Uterus (tissue), 4 donors: ENCODE results near the gene RABGAP1. TPM values are rescaled to one million over a fixed set of nuclear protein-coding genes. Genes with fewer than 3 reads are reported as not detected.

Experiments used
- DNase-seq, 2 donors: peaks; one replicate each; pipeline ENCODE4 v3.0.0-alpha.2; 2019 to 2020
- H3K27ac ChIP-seq, 2 donors: fragments of 200-600 bp; sonication (generic); 1 replicate in 1 of 2; 2 replicates in 1 of 2; pipeline ENCODE4 v1.5.1; 2016 to 2018
- H3K27me3 ChIP-seq, 2 donors: fragments of 200-600 bp; sonication (generic); one replicate each; pipeline ENCODE4 v1.5.1; 2018 to 2019; ENCODE audit warnings: control low read depth in 1 of 2
- H3K36me3 ChIP-seq, 2 donors: fragments of 200-600 bp; sonication (generic); one replicate each; pipeline ENCODE4 v1.5.1; 2019; ENCODE audit warnings: control low read depth in 1 of 2
- H3K4me1 ChIP-seq, 2 donors: fragments of 200-600 bp; sonication (generic); one replicate each; pipeline ENCODE4 v1.5.1; 2018 to 2019; ENCODE audit warnings: control low read depth in 1 of 2
- H3K4me3 ChIP-seq, 2 donors: fragments of 200-600 bp; sonication (generic); 1 replicate in 1 of 2; 2 replicates in 1 of 2; pipeline ENCODE4 v1.5.1; 2018 to 2019; ENCODE audit warnings: mild to moderate bottlenecking in 1 of 2
- H3K9me3 ChIP-seq, 2 donors: fragments of 200-600 bp; sonication (generic); one replicate each; pipeline ENCODE4 v1.5.1; 2019; ENCODE audit warnings: control low read depth in 1 of 2
- CTCF ChIP-seq, 4 experiments: fragments of 200-600 bp in 2 of 4; fragments of 450-650 bp in 2 of 4; sonication (generic) in 2 of 4; IDR thresholded peaks; one replicate each; pipeline ENCODE4 v1.5.1; 2016 to 2019; ENCODE audit warnings: antibody characterized with exemption in 4 of 4, mild to moderate bottlenecking in 2 of 4, moderate library complexity in 1 of 4
- POLR2A ChIP-seq, 2 donors: fragments of 450-650 bp; IDR thresholded peaks; one replicate each; pipeline ENCODE4 v1.6.1; 2016; ENCODE audit warnings: antibody characterized with exemption in 2 of 2, mild to moderate bottlenecking in 1 of 2, moderate library complexity in 1 of 2
- intact Hi-C: fragments of 100-400 bp; cut with DNase I; formaldehyde crosslinking; loops from one replicate; pipeline ENCODE4 v1.15.1; 2023; ENCODE audit warnings: low total_unique reads
- total RNA-seq, 4 donors: library from RNA; depleted of rRNA in 3 of 4; stranded (reverse); fragments of >200 nt in 3 of 4; gene quantifications; one replicate each; pipeline versions ENCODE4 v1.1.0 to v1.2.4, GENCODE V29; 2014 to 2023
- donor health status: DM: yes; HTN: yes; CAD: no.

RABGAP1 gene
- total RNA-seq, 4 donors from 2014 or later, result 81.2 to 107 (median 91.0) TPM

GRCh38 chr9:123005964-123006363, 65.1 kb downstream of the RABGAP1 start:
- TF ChIP-seq POLR2A (IDR thresholded peaks at IDR 0.05) (no peak), CTCF (IDR thresholded peaks at IDR 0.05) (no peak)
- intact Hi-C loops, result no loop called here

GRCh38 chr9:123007269-123007668, 66.4 kb downstream of the RABGAP1 start:
- no peak overlapping the region for H3K27ac ChIP-seq
- H3K4me3 ChIP-seq, result no peak overlapping the region
- no peaks in the 10 kb centered on the region for H3K9me3 ChIP-seq
- H3K4me1 ChIP-seq, result no peaks in the 10 kb centered on the region
- no peak for TF ChIP-seq CTCF (IDR thresholded peaks at IDR 0.05)
- TF ChIP-seq POLR2A (IDR thresholded peaks at IDR 0.05), result no peak
- intact Hi-C loops, result no loop called here
- no peaks in the 10 kb centered on the region for H3K27me3 ChIP-seq
- H3K36me3 ChIP-seq, result no peaks in the 10 kb centered on the region
- no peak for DNase-seq

More at GRCh38 chr9:123005964-123006363, 65.1 kb downstream of the RABGAP1 start:
- Histone ChIP-seq H3K36me3 (no peaks in the 10 kb centered on the region), H3K4me3 (no peak overlapping the region), H3K27ac (no peak overlapping the region), H3K27me3 (no peaks in the 10 kb centered on the region), H3K4me1 (no peaks in the 10 kb centered on the region), H3K9me3 (no peaks in the 10 kb centered on the region)
- no peak for DNase-seq

- no peaks in the 10 kb centered on the region for H3K9me3 ChIP-seq
- H3K27ac ChIP-seq, result no peak overlapping the region
- H3K27me3 ChIP-seq, result no peaks in the 10 kb centered on the region
- TF ChIP-seq CTCF (IDR thresholded peaks at IDR 0.05), result no peak
- no peak for TF ChIP-seq POLR2A (IDR thresholded peaks at IDR 0.05)
- no peaks in the 10 kb centered on the region for H3K36me3 ChIP-seq
- no peaks in the 10 kb centered on the region for H3K4me1 ChIP-seq
- intact Hi-C loops, result no loop called here
- H3K4me3 ChIP-seq, result no peak overlapping the region
- no peak for DNase-seq
These were observed 68.1 kb downstream of the RABGAP1 start for GRCh38 chr9:123008909-123009308.

- intact Hi-C loops, result no loop called here
- TF ChIP-seq POLR2A (IDR thresholded peaks at IDR 0.05) (no peak), CTCF (IDR thresholded peaks at IDR 0.05) (no peak)
These were observed 70.6 kb downstream of the RABGAP1 start for GRCh38 chr9:123011380-123011779.

GRCh38 chr9:123011878-123012528, 71.2 kb downstream of the RABGAP1 start:
- no peak for DNase-seq
- intact Hi-C loops, result no loop called here
- H3K4me1 ChIP-seq, result no peaks in the 10 kb centered on the region

More at GRCh38 chr9:123011380-123011779, 70.6 kb downstream of the RABGAP1 start:
- DNase-seq, result no peak
- Histone ChIP-seq H3K27ac (no peak overlapping the region), H3K4me3 (no peak overlapping the region), H3K36me3 (no peaks in the 10 kb centered on the region), H3K4me1 (no peaks in the 10 kb centered on the region), H3K9me3 (no peaks in the 10 kb centered on the region), H3K27me3 (no peaks in the 10 kb centered on the region)

More at GRCh38 chr9:123011878-123012528, 71.2 kb downstream of the RABGAP1 start:
- Histone ChIP-seq H3K9me3 (no peaks in the 10 kb centered on the region), H3K27me3 (no peaks in the 10 kb centered on the region), H3K4me3 (no peak overlapping the region), H3K36me3 (no peaks in the 10 kb centered on the region), H3K27ac (no peak overlapping the region)
- TF ChIP-seq POLR2A (IDR thresholded peaks at IDR 0.05) (no peak), CTCF (IDR thresholded peaks at IDR 0.05) (no peak)
